Measurements from ENCODE around the gene SLC16A12. TPM values are rescaled to one million over a fixed set of nuclear protein-coding genes. Genes with fewer than 3 reads are reported as not detected.
A peak's percentile ranks its signal among the peaks of the same experiment; 100 is the strongest.
"Not testable (repeated sequence)": the region's sequence is repeated elsewhere in the genome, so short reads cannot be mapped to it uniquely, and the experiment has no call there.

SLC16A12 gene
- total and polyA plus RNA-seq, 8 donors: 6.0 to 38.2 (median 23.6) TPM

DNA sequence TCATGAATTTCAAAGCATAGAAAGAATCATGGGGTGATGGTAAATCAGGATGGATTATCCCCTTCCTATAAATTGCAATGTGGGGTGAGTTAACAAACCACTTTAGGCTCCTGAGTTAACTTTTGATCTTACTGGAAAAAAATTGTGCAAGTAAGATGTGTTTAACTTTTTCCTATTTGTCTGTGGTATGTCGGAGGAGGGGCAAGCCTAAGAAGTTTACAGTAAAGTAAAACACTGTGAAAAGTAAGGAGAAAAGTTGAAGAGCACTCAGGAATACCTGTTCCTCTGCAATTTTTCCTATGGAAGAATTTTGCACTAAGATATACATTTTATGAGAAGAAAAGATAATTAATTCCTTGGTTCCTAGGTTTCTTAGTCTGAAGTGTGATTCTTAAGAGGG is 76.6 kb downstream of the SLC16A12 start:
- WGBS, 2 donors: 91 to 100% methylated on average over 1 of the region's 1 CpG
- H3K27ac ChIP-seq: no peak overlapping the region
- intact Hi-C loops (cut with DNase I): no loop called here

DNA sequence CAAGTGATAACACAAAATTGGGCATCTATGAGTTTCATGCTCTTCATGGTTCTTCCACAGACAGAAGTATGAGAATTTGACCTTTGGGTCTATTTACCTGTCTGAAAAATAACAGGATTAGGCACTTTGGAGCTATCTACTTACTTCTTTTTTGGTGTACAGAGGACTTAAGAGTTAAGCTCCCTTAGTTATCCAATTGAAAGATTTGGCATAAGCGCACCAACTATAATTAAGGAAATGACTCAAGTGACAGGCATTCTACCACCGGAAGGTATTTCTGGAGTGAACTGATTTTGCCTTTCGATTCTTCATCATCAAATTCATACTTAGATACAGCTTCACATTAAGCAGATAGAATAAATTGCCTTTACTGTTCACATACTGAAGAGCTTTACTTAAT is 77.1 kb downstream of the SLC16A12 start:
- intact Hi-C loops (cut with DNase I): no loop called here
- ATAC-seq (no peak), DNase-seq (no peak), FAIRE-seq (no peak)
- Histone ChIP-seq H3K4me1 (peaks cover 0 to 4% (median 4%) of the 10 kb centered on the region in 3 donors), H3K27ac (no peak overlapping the region), H3K9me3 (no peaks in the 10 kb centered on the region), H3K27me3 (no peaks in the 10 kb centered on the region), H3K36me3 (no peaks in the 10 kb centered on the region), H3K4me3 (no peak overlapping the region)
- 73 to 85% methylated on average over 3 of the region's 3 CpGs for WGBS, 2 donors
- TF ChIP-seq, protein P1, sequence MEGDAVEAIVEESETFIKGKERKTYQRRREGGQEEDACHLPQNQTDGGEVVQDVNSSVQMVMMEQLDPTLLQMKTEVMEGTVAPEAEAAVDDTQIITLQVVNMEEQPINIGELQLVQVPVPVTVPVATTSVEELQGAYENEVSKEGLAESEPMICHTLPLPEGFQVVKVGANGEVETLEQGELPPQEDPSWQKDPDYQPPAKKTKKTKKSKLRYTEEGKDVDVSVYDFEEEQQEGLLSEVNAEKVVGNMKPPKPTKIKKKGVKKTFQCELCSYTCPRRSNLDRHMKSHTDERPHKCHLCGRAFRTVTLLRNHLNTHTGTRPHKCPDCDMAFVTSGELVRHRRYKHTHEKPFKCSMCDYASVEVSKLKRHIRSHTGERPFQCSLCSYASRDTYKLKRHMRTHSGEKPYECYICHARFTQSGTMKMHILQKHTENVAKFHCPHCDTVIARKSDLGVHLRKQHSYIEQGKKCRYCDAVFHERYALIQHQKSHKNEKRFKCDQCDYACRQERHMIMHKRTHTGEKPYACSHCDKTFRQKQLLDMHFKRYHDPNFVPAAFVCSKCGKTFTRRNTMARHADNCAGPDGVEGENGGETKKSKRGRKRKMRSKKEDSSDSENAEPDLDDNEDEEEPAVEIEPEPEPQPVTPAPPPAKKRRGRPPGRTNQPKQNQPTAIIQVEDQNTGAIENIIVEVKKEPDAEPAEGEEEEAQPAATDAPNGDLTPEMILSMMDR (IDR thresholded peaks at IDR 0.05): no peak

More for the DNA sequence above, 76.6 kb downstream of the SLC16A12 start:
- no peaks in the 10 kb centered on the region for H3K36me3 ChIP-seq
- TF ChIP-seq, protein P1 (IDR thresholded peaks at IDR 0.05): no peak
- peaks cover 0 to 8% (median 7%) of the 10 kb centered on the region in 3 donors for H3K4me1 ChIP-seq
- no peak overlapping the region for H3K4me3 ChIP-seq
- ATAC-seq (no peak), DNase-seq (no peak), FAIRE-seq (no peak)
- H3K9me3 ChIP-seq: no peaks in the 10 kb centered on the region
- no peaks in the 10 kb centered on the region for H3K27me3 ChIP-seq

DNA sequence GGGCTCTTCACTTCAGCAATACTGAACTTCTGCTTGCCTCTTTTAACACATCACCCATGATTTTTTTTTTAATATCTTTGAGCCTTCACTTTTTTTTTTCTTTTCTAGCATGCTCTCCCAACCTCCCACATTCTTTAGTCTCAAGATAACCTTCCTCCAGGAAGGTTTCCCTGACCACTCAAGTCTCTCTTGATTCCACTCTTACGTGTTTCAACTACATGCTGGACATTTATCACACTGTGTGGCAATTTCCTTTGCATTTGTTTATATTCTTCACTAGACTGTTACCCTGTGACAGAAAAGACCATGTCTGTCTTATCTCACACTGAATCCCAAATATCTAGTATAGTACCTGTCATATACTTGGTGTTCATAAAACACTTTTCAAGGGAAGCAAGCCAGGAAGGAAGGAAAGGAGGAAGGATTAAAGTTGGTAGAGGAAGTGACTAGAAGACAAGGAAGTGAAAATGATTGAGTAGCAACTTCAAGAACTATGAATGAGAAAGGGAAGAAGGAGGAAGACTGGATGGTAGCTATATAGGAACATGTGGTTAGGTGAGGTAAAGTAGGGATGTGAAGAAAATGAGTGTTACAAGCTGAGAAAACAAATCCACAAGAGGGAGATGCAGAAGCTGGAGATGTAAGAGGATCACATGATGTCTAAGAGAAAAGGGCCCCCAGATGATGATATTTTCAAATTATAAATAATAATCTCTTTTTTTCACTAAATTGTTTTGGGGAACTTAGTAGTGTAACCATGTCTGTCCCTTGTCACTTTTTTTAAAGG is 80.6 kb downstream of the SLC16A12 start:
- H3K27ac ChIP-seq: no peak overlapping the region
- FAIRE-seq (no peak), DNase-seq (no peak), ATAC-seq (no peak)
- no peaks in the 10 kb centered on the region for H3K27me3 ChIP-seq
- peaks cover 0 to 4% (median 0%) of the 10 kb centered on the region in 3 donors for H3K4me1 ChIP-seq
- intact Hi-C loops (cut with DNase I): no loop called here
- TF ChIP-seq, protein P1 (IDR thresholded peaks at IDR 0.05): no peak
- H3K9me3 ChIP-seq: no peaks in the 10 kb centered on the region
- 87% methylated on average over 1 of the region's 1 CpG for WGBS, 2 donors
- no peak overlapping the region for H3K4me3 ChIP-seq
- no peaks in the 10 kb centered on the region for H3K36me3 ChIP-seq

DNA sequence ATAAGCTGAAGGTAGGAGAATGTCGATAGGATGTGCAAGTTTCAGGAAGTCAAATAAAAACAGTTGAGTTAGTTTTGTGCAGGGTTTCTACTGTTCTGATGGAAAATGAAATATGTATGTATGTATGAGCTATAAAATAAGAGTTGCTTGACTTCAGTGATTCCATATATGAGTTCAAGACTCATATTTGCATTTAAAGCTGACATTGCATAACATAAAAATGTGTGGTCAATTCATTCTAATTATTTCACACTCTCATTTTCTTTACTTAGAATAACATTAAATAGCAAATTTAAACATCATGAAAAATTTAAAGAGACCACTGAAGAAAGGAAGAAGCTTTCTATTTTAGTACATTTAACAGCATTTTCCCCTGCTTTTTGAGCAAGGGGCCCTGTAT is 83.2 kb downstream of the SLC16A12 start:
- H3K4me3 ChIP-seq: no peak overlapping the region
- H3K36me3 ChIP-seq: no peaks in the 10 kb centered on the region
- no peaks in the 10 kb centered on the region for H3K9me3 ChIP-seq
- ATAC-seq: no peak
- DNase-seq: no peak
- TF ChIP-seq, protein P1 (IDR thresholded peaks at IDR 0.05): no peak
- no peak overlapping the region for H3K27ac ChIP-seq
- intact Hi-C loops (cut with DNase I): no loop called here
- peaks cover 0 to 4% (median 0%) of the 10 kb centered on the region in 3 donors for H3K4me1 ChIP-seq
- 76 to 79% methylated on average over 1 of the region's 1 CpG for WGBS, 2 donors
- FAIRE-seq: no peak
- no peaks in the 10 kb centered on the region for H3K27me3 ChIP-seq

DNA sequence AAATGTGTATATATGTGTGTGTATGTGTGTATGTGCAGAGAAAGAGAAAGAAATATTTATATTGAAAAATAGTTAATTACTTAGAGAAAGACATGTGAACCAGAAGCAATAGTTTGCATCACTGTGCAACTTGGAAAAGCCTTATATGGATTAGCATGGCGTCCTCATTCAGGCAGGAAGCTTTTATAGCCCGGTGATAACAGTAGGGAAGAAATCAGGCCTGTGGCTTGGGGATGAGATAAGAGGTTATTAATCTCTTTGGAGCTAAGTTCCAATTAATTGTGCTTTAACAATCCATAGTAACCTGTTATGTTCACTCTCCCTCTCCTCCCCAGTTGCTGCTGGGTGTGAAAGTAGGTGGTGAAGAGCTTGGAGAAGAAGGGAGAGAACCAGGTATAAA is 84.5 kb downstream of the SLC16A12 start:
- ATAC-seq: peak in 1 of 4 donors; percentile 22
- intact Hi-C loops (cut with DNase I): no loop called here
- DNase-seq: no peak
- H3K4me1 ChIP-seq: peaks cover 0 to 4% (median 0%) of the 10 kb centered on the region in 3 donors
- WGBS, 2 donors: 66 to 74% methylated on average over 2 of the region's 2 CpGs
- H3K27ac ChIP-seq: no peak overlapping the region
- TF ChIP-seq, protein P1 (IDR thresholded peaks at IDR 0.05): no peak
- no peaks in the 10 kb centered on the region for H3K36me3 ChIP-seq
- H3K27me3 ChIP-seq: no peaks in the 10 kb centered on the region
- no peaks in the 10 kb centered on the region for H3K9me3 ChIP-seq
- H3K4me3 ChIP-seq: no peak overlapping the region
- no peak for FAIRE-seq

GRCh38 chr10:89444819-89445218 is 90.6 kb downstream of the SLC16A12 start:
- FAIRE-seq; intact Hi-C loops (cut with DNase I): not testable (repeated sequence)

More at GRCh38 chr10:89444819-89445218, 90.6 kb downstream of the SLC16A12 start:
- not testable (repeated sequence) for H3K9me3 ChIP-seq, H3K27me3 ChIP-seq, H3K4me3 ChIP-seq, ATAC-seq, H3K4me1 ChIP-seq, H3K36me3 ChIP-seq, H3K27ac ChIP-seq
- peak in 1 of 6 donors; percentile 46 for DNase-seq
- WGBS, 2 donors: 91 to 97% methylated on average over 7 of the region's 7 CpGs
